B cell (primary cell): ENCODE results near the gene LAMB1. TPM values are rescaled to one million over a fixed set of nuclear protein-coding genes. Genes with fewer than 3 reads are reported as not detected.

ENCODE experiments used
- ATAC-seq: fragments of 200-7000 bp; cut with Tn5 transposase; one replicate; pipeline ENCODE4 v1.10.0; 2021; ENCODE audit warnings: low read depth, mild to moderate bottlenecking, moderate number of reproducible peaks, moderate library complexity
- CTCF ChIA-PET: fragments of 350-600 bp; sonication (Branson Sonifier 250); formaldehyde crosslinking; loops from one replicate; lab custom pipeline; 2021; ENCODE audit warnings: antibody characterized with exemption, inconsistent platforms; lab: Charles Lee
- POLR2A ChIA-PET: fragments of 350-600 bp; sonication (Branson Sonifier 250); formaldehyde crosslinking; loops from one replicate; lab custom pipeline; 2021; ENCODE audit warnings: antibody characterized with exemption; lab: Charles Lee
- DNase-seq: peaks from one replicate; pipeline ENCODE4 v3.0.0; 2013
- H2AFZ ChIP-seq: 2 replicates; pipeline ENCODE4 v1.6.1; 2012; ENCODE audit warnings: mild to moderate bottlenecking, low read depth, low read length; ENCODE audit not compliant: insufficient read depth, poor library complexity, severe bottlenecking
- H3K27ac ChIP-seq, 2 donors: 1 replicate in 1 of 2; 2 replicates in 1 of 2; pipeline ENCODE4 v1.5.1; 2012 to 2013; ENCODE audit warnings: low read length in 2 of 2, mild to moderate bottlenecking in 2 of 2, moderate library complexity in 1 of 2
- H3K27me3 ChIP-seq, 4 experiments: fragments of 200-600 bp in 1 of 4; sonication (generic) in 1 of 4; replicated peaks in 1 of 4; 1 replicate in 2 of 4; 2 replicates in 2 of 4; pipeline versions ENCODE4 v1.6.1 to v1.7.0; 2013 to 2016; ENCODE audit warnings: low read length in 3 of 4, mild to moderate bottlenecking in 2 of 4, mixed read lengths in 1 of 4, moderate library complexity in 1 of 4; ENCODE audit not compliant: insufficient read depth in 4 of 4, control insufficient read depth in 3 of 4; ENCODE audit errors: control extremely low read depth in 1 of 4
- H3K36me3 ChIP-seq, 2 experiments: replicated peaks in 1 of 2; 1 replicate in 1 of 2; 2 replicates in 1 of 2; pipeline versions ENCODE4 v1.6.1 to v1.7.1; 2013; ENCODE audit warnings: low read length in 1 of 2; ENCODE audit not compliant: insufficient read depth in 2 of 2, control insufficient read depth in 1 of 2; ENCODE audit errors: control extremely low read depth in 1 of 2, extremely low read depth in 1 of 2
- H3K4me1 ChIP-seq, 2 donors: fragments of 200-600 bp in 1 of 2; sonication (generic) in 1 of 2; 1 replicate in 1 of 2; 2 replicates in 1 of 2; pipeline versions ENCODE4 v1.5.1 to v1.6.1; 2013 to 2017; ENCODE audit warnings: low read length in 2 of 2; ENCODE audit not compliant: control insufficient read depth in 2 of 2, insufficient read depth in 2 of 2
- H3K4me2 ChIP-seq: replicated peaks from 2 replicates; pipeline ENCODE3; 2012; ENCODE audit warnings: mild to moderate bottlenecking, low read depth, low read length; ENCODE audit not compliant: poor library complexity, severe bottlenecking
- H3K4me3 ChIP-seq, 5 experiments: fragments of 200-600 bp in 1 of 5; sonication (generic) in 1 of 5; 1 replicate in 3 of 5; 2 replicates in 2 of 5; pipeline versions ENCODE4 v1.5.1 to v1.7.0; 2011 to 2016; ENCODE audit warnings: low read length in 4 of 5, mild to moderate bottlenecking in 4 of 5, low read depth in 2 of 5, control low read depth in 1 of 5, moderate library complexity in 1 of 5; ENCODE audit not compliant: insufficient read depth in 1 of 5; ENCODE audit errors: control extremely low read depth in 1 of 5, extremely low read depth in 1 of 5
- H3K79me2 ChIP-seq: fragments of 200-600 bp; sonication (generic); one replicate; pipeline ENCODE4 v1.6.0; 2016; ENCODE audit warnings: low read length; ENCODE audit not compliant: control insufficient read depth, insufficient read depth
- H3K9ac ChIP-seq: fragments of 200-600 bp; sonication (generic); 2 replicates; pipeline ENCODE4 v1.6.1; 2017; ENCODE audit warnings: mild to moderate bottlenecking, low read length, moderate library complexity
- H3K9me3 ChIP-seq, 3 donors: one replicate each; pipeline versions ENCODE4 v1.6.1 to v1.7.1; 2013; ENCODE audit warnings: low read length in 2 of 3; ENCODE audit not compliant: control insufficient read depth in 2 of 3, insufficient read depth in 1 of 3; ENCODE audit errors: control extremely low read depth in 1 of 3
- H4K20me1 ChIP-seq: 2 replicates; pipeline ENCODE4 v1.6.0; 2012; ENCODE audit warnings: mild to moderate bottlenecking, low read length; ENCODE audit not compliant: insufficient read depth, control insufficient read depth, poor library complexity, severe bottlenecking
- H3K27ac Mint-ChIP-seq: one replicate; pipeline ENCODE4 v1.8.0; 2021; ENCODE audit warnings: mixed read lengths
- H3K27me3 Mint-ChIP-seq: one replicate; pipeline ENCODE4 v1.8.0; 2021; ENCODE audit warnings: mixed read lengths
- H3K4me1 Mint-ChIP-seq: one replicate; pipeline ENCODE4 v1.8.0; 2021; ENCODE audit warnings: mixed read lengths
- H3K4me3 Mint-ChIP-seq: one replicate; pipeline ENCODE4 v1.8.0; 2021; ENCODE audit warnings: mixed read lengths
- H3K9me3 Mint-ChIP-seq: one replicate; pipeline ENCODE4 v1.8.0; 2022; ENCODE audit warnings: mixed read lengths; ENCODE audit not compliant: insufficient read depth
- CTCF ChIP-seq: fragments of 200-600 bp; IDR thresholded peaks from one replicate; pipeline ENCODE4 v1.8.0; 2022; ENCODE audit warnings: antibody characterized with exemption, mild to moderate bottlenecking
- EZH2 ChIP-seq: IDR thresholded peaks from 2 replicates; pipeline ENCODE4 v1.6.1; 2012; ENCODE audit warnings: borderline replicate concordance, low read depth, mild to moderate bottlenecking, moderate library complexity, low read length; ENCODE audit not compliant: insufficient read depth, poor library complexity, severe bottlenecking
- WGBS: methylation state at CpG from one replicate; pipeline ENCODE4 v1.1.5; 2013; ENCODE audit warnings: missing lambda C conversion rate; ENCODE audit not compliant: insufficient coverage; 5-methylcytosine and 5-hydroxymethylcytosine counted together
- intact Hi-C: fragments of 100-400 bp; cut with micrococcal nuclease; formaldehyde crosslinking; loops from one replicate; pipeline ENCODE4 v1.10.0; 2022
- polyA plus RNA-seq: library from polyadenylated mRNA; depleted of rRNA; stranded (reverse); fragments of >200 nt; gene quantifications from 2 replicates; pipeline ENCODE4 v1.2.3, GENCODE V29; 2012
- total RNA-seq, 2 donors: library from RNA; stranded (reverse); fragments of 120-200 nt in 1 of 2; gene quantifications; 1 replicate in 1 of 2; 2 replicates in 1 of 2; pipeline versions ENCODE4 v1.2.3 to v1.2.4, GENCODE V29; 2013 to 2022

Gene LAMB1
- total and polyA plus RNA-seq, 2 donors (not counting 1 experiment from before 2014, with no cell fraction given), result not detected

- Histone ChIP-seq H3K36me3 (no peaks in the 10 kb centered on the region), H4K20me1 (no peaks in the 10 kb centered on the region), H3K27ac (no peak overlapping the region), H3K27me3 (peaks cover 0 to 3% (median 0%) of the 10 kb centered on the region in 4 experiments), H2AFZ (no peak overlapping the region), H3K9ac (no peak overlapping the region), H3K79me2 (no peaks in the 10 kb centered on the region), H3K4me1 (no peaks in the 10 kb centered on the region), H3K9me3 (no peaks in the 10 kb centered on the region), H3K4me3 (no peak overlapping the region), H3K4me2 (no peak overlapping the region)
- TF ChIP-seq CTCF (no peak), EZH2 (no peak)
- WGBS, result 86% methylated on average over 2 of the region's 3 CpGs
- Mint-ChIP-seq H3K9me3 (no peaks in the 10 kb centered on the region), H3K27me3 (peaks cover 32% of the 10 kb centered on the region), H3K4me1 (no peaks in the 10 kb centered on the region), H3K27ac (no peak overlapping the region), H3K4me3 (no peak overlapping the region)
- ChIA-PET POLR2A (no interaction called here), CTCF (no interaction called here)
- ATAC-seq (no peak), DNase-seq (no peak)
- intact Hi-C loops, result no loop called here
These were observed 23.7 kb upstream of the LAMB1 start for GRCh38 chr7:108026647-108027046.

GRCh38 chr7:108026116-108026515 lies 23.2 kb upstream of the LAMB1 start:
- H3K4me1 ChIP-seq, result no peaks in the 10 kb centered on the region
- H4K20me1 ChIP-seq, result no peaks in the 10 kb centered on the region
- H3K27me3 ChIP-seq, result peaks cover 0 to 3% (median 0%) of the 10 kb centered on the region in 4 experiments
- H3K9me3 ChIP-seq, result no peaks in the 10 kb centered on the region
- Mint-ChIP-seq H3K9me3 (no peaks in the 10 kb centered on the region), H3K27me3 (peaks cover 33% of the 10 kb centered on the region), H3K4me1 (no peaks in the 10 kb centered on the region), H3K27ac (no peak overlapping the region), H3K4me3 (no peak overlapping the region)
- POLR2A ChIA-PET, result no interaction called here
- H3K27ac ChIP-seq, result no peak overlapping the region
- H3K36me3 ChIP-seq, result no peaks in the 10 kb centered on the region
- 63% methylated on average over 1 of the region's 5 CpGs for WGBS
- ATAC-seq (no peak), DNase-seq (no peak)
- H3K4me2 ChIP-seq, result no peak overlapping the region
- TF ChIP-seq CTCF (no peak), EZH2 (no peak)
- H3K4me3 ChIP-seq, result no peak overlapping the region
- H3K9ac ChIP-seq, result no peak overlapping the region
- no peak overlapping the region for H2AFZ ChIP-seq
- no peaks in the 10 kb centered on the region for H3K79me2 ChIP-seq
- CTCF ChIA-PET, result no interaction called here
- intact Hi-C loops, result no loop called here
